ENCODE results near the gene MARCHF3. TPM values are rescaled to one million over a fixed set of nuclear protein-coding genes. Genes with fewer than 3 reads are reported as not detected.

MARCHF3 gene
- total and polyA plus RNA-seq, 10 of the 15 experiments (the other 5 are each of a cell fraction or from before 2014, with no cell fraction given): 3.6 to 24.1 (median 11.3) TPM

- ChIA-PET SMC1A (ENCODE audit: uncharacterized antibody, unreplicated experiment) (interaction anchor here (1.0 to 3.7 kb wide), 5 partner anchors 9 to 56 kb away, joined by 3 to 17 read pairs (median 10); no protein-coding TSS in a partner anchor), POLR2A (no interaction called here), RAD21 (ENCODE audit: unreplicated experiment) (interaction anchor here (0.8 to 1.2 kb wide), 2 partner anchors 67 to 106 kb away, joined by 3 read pairs; no protein-coding TSS in a partner anchor), CTCF (interaction anchor here (1.0 to 1.8 kb wide), 2 partner anchors 10 to 72 kb away, joined by 3 to 7 read pairs; partner anchors contain the start of gene MARCHF3)
- no peak overlapping the region for H3K27ac ChIP-seq (ENCODE audit: control insufficient read depth, insufficient read depth)
- H4K20me1 ChIP-seq (ENCODE audit: control insufficient read depth, insufficient read depth): no peaks in the 10 kb centered on the region
- no peaks in the 10 kb centered on the region for H3K36me3 ChIP-seq (ENCODE audit: control insufficient read depth in 2 of 2, insufficient read depth in 2 of 2, low read length in 1 of 2)
- no peaks in the 10 kb centered on the region for H3K27me3 ChIP-seq (replicated peaks in 1 of 2; ENCODE audit: control insufficient read depth in 2 of 2, insufficient read depth in 2 of 2, low read length in 1 of 2)
- no peaks in the 10 kb centered on the region for H3K9me3 ChIP-seq (replicated peaks; ENCODE audit: control insufficient read depth, insufficient read depth, low read length)
- TF ChIP-seq STAT1 (conservative IDR thresholded peaks at IDR 0.05) (no peak), NFXL1 (IDR thresholded peaks at IDR 0.05; ENCODE audit: borderline replicate concordance) (no peak), TAF1 (IDR thresholded peaks at IDR 0.05; ENCODE audit: borderline replicate concordance, low read depth, low read length) (no peak), CHD4 (IDR thresholded peaks at IDR 0.05) (no peak), CEBPZ (IDR thresholded peaks at IDR 0.05; ENCODE audit: low read depth, low read length) (no peak), WRNIP1 (IDR thresholded peaks at IDR 0.05; ENCODE audit: borderline replicate concordance, low read depth, low read length) (no peak), CHD2 (IDR thresholded peaks at IDR 0.05; ENCODE audit: borderline replicate concordance, low read depth, low read length) (no peak), ZNF24 (IDR thresholded peaks at IDR 0.05) (no peak), NR2C1 (IDR thresholded peaks at IDR 0.05) (no peak), KLF5 (IDR thresholded peaks at IDR 0.05; ENCODE audit: partially characterized antibody) (no peak), FOXM1 (IDR thresholded peaks at IDR 0.05; ENCODE audit: low read depth, low read length) (no peak), PRDM15 (CRISPR knock-in tag; IDR thresholded peaks at IDR 0.05) (no peak), TCF3 (IDR thresholded peaks at IDR 0.05; ENCODE audit: borderline replicate concordance, insufficient read depth, low read depth, low read length) (no peak), CBX3 (IDR thresholded peaks at IDR 0.05; ENCODE audit: borderline replicate concordance, low read depth) (no peak), GATAD2B (conservative IDR thresholded peaks at IDR 0.05; ENCODE audit: low read depth) (no peak)
- BruUV-seq (replicated peaks): no TSS peak
- H3K9ac ChIP-seq (ENCODE audit: control insufficient read depth, insufficient read depth, low read length): no peak overlapping the region
- FAIRE-seq (no peak), ATAC-seq (no peak), DNase-seq (ENCODE audit: low read depth, low spot score) (no peak)
- no peak overlapping the region for H2AFZ ChIP-seq (ENCODE audit: control insufficient read depth, low read depth, low read length)
- no peaks in the 10 kb centered on the region for H3K79me2 ChIP-seq (ENCODE audit: control insufficient read depth, insufficient read depth, low read length)
- intact Hi-C loops (cut with micrococcal nuclease; ENCODE audit: unreplicated experiment) (no loop called here), in situ Hi-C loops (cut with MboI) (no loop called here)
- no peak overlapping the region for H3K4me2 ChIP-seq (ENCODE audit: control insufficient read depth, insufficient read depth)
- H3K4me3 ChIP-seq: no peak overlapping the region
- no peaks in the 10 kb centered on the region for H3K4me1 ChIP-seq (ENCODE audit: control insufficient read depth, insufficient read depth, low read length)
Observed at GRCh38 chr5:126959188-126959587, 71.2 kb downstream of the MARCHF3 start.

Data from GM12878 (cell line).